Left forelimb (tissue), 1 donor: ENCODE results near the gene AHCYL2.
"Not testable (repeated sequence)": the region's sequence is repeated elsewhere in the genome, so short reads cannot be mapped to it uniquely, and the experiment has no call there.

ENCODE experiments used
- DNase-seq: peaks from one replicate; pipeline ENCODE4 v3.0.0-alpha.2; 2018; ENCODE audit warnings: low spot score

The AHCYL2 gene

DNA sequence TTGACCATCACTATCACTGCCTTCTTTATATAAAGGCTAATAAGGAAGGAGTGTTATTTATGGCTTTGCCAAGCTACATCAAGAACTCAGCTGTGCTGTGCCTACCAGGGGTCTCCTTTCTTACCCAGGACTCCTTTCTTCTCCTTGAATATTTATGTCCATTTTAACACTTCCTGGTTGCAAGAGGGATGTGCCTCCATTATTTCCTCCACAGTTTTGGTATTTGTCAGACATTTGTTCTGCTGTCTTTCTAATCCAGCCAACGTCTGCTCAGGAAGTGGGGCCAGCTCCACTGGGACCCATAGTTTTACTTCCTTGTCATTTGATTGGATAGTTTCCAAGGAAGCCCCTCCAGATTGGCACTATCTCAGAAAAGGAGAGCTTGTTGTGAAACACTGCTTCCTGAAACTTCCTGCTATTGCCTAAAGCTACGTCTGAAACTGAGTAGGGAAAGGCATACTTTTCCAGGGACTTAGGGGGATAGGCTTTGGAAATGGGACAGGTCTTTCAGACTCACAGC lies 202.8 kb downstream of the AHCYL2 start:
- DNase-seq = no peak

- DNase-seq = no peak
These were observed 207.2 kb downstream of the AHCYL2 start for GRCh38 chr7:129431911-129432643.

GRCh38 chr7:129433847-129434674 lies 209.2 kb downstream of the AHCYL2 start, which contains the start of gene STRIP2:
TSS of gene STRIP2 (plus strand) at chr7:129434432. CDS start at chr7:129434473, 41 bp downstream.
- DNase-seq = peak; percentile 94

DNA sequence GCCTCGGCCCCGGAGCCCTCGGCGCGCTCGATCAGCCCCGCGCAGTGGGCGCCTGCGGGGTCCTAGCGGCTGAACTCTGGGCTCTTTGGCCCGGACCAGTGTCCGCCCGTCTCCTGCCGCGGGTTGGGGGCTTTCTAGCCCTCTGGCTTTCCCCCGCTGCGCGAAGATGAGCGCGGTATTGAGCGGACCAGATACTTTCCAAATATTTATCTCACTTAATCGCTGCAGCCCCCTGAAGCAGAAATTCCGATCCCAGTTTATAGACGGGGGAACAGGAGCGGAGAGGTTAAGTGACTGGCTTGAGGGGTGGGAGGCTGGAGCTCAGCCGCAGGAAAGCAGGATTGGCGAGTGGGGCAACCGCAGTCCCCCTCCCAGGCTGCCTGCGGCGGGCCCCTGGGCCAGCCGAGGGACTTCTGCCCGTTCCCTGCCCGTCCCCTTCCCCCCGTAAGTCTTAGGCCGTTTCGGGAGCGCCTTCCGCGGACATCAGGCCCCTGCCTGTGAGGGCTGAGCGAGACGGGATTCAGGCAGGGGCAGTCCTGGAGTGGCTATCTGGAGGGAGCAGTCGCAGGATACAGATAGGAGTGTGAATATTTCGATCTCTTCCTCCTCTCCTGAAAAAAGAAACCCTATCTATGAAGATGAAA lies 210.0 kb downstream of the AHCYL2 start:
- no peak for DNase-seq

DNA sequence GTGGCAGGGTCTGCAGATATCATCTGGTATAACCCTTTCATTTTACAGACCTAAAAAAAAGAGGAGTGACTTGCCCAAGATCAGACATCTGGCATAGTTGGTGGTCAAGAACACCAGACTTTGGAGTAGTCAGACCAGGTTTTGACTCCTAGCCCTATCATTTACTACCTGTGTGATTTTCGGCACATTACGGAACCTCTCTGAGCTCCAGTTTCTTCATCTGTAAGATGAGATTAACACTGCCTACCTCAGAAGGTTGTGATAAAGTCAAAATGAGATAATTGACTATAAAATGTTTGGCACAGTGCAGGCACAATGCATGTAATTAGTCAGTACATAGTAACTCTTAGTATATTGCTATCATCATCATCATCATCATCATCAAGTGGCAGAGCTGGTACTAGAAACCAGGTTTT lies 210.6 kb downstream of the AHCYL2 start:
- no peak for DNase-seq

- DNase-seq = no peak
These were observed 211.6 kb downstream of the AHCYL2 start for GRCh38 chr7:129436335-129436923.

DNA sequence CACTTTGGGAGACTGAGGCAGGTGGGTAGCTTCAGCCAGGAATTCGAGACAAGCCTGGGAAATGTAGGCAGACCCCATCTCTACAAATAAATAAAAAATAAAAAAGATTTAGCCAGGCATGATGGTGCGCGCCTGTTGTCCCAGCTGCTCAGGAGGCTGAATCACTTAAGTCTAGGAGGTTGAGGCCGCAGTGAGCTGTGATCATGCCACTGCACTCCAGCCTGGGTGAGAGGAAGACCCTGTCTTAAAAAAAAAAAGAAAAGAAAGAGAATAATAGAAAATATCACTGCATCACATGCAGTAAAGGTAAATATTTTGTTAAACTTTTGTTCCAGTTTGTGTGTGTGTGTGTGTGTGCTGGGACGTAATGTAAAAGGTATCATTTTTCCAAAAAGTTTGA lies 212.4 kb downstream of the AHCYL2 start:
- DNase-seq = no peak

GRCh38 chr7:129438281-129438838 lies 213.5 kb downstream of the AHCYL2 start:
- no peak for DNase-seq

GRCh38 chr7:129438839-129439651 lies 214.2 kb downstream of the AHCYL2 start:
- no peak for DNase-seq

DNA sequence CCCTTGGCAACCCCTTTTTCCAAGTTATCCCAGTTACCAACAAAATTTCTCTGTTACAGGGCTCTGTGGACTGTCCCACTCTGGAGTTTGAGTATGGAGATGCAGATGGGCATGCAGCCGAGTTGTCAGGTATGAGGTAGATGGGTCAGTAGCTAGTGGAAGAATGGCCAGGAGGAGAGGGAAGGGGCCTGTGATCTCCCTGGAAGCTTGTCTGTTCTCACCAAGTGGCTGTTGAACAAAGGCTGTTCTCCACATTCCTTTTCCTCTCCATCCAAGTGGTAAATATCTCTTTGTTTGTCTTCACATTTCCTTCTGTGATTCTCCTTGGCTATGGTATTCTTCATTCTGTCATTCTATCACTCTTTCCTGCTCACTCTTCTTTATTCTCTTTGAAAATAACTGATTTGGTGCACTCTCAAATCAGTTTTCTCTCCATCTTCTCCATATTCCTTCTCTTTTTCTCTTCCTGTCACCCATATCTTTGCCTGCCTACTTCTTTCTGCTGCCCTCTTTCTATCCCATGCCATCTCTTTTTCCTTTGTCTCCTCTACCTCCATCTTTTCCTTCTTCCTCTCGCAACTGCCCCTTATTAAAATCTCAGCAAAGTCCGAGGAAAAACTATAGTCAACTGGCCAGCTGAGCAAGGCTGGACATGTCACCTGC lies 215.3 kb downstream of the AHCYL2 start:
- no peak for DNase-seq

GRCh38 chr7:129443612-129444011 lies 218.8 kb downstream of the AHCYL2 start:
- DNase-seq = no peak

GRCh38 chr7:129444776-129445175 lies 219.9 kb downstream of the AHCYL2 start:
- DNase-seq = not testable (repeated sequence)

- not testable (repeated sequence) for DNase-seq
These were observed 222.1 kb downstream of the AHCYL2 start for GRCh38 chr7:129446925-129447324.

- DNase-seq = not testable (repeated sequence)
These were observed 222.6 kb downstream of the AHCYL2 start for GRCh38 chr7:129447445-129447844.

DNA sequence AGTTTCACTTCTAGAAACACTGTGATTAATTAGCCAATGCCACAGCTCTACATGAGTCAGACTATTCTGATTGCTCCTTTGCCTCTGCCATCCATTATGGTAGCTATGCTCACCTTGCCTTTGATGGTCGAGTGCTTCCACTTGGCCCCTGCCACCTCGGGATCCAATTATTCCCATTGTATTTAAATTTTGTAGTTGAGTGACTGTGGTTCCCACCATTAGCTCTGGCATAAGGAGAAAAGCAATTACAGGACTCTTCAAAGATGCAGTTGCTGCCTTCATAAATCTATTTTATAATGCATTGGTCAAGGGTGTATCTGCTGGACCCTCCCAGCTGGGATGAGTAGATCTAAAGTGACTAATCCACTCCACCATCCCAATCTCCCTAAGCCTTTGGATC lies 223.8 kb downstream of the AHCYL2 start:
- not testable (repeated sequence) for DNase-seq

DNA sequence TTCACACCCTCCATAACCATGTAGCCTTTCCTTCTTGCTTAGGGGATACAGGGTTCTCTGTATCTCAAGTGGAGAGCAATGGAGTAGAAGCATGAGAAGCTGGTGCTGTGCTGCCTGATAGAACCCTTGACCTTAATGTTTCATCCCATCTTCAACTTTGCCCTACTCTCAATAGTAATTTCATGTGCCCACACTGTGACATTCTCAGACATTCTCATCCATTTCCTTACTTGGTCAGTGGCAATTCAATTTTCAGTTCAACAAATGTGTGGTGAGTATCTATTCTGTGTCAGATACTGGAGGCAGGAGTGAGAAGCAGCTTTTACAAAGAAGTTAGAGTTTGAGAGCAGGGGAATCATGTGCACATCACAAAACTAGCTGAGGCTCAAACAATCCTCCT lies 225.5 kb downstream of the AHCYL2 start:
- no peak for DNase-seq

DNA sequence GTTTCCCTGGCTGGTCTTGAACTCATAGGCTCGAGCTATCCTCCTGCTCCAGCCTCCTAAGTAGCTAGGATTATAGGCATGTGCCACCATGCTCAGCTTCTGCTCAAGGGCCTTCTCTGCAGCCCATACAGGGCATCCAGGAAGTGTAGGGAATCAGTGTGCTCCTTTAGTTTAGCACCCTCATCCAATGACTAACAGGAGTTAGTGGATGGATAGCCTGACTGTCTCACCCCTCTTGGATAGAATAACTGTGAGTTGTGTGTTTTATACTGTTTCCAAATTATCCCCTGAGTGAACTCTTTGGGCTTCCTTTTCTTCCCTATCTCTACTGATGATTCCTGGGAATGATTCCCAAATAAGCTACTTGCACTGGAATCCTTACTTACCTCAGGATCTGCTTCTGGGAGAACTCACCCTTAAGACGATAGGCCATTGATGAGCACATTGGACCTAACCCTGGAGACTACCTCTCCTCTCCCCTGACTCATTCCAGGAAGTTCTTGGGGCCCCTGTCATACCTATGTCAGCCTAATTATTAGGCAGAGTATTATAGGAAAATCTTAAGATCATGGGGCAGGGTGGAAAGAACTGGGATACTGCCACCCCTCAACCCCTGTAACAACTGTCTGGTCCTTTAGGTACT lies 227.9 kb downstream of the AHCYL2 start:
- no peak for DNase-seq

DNA sequence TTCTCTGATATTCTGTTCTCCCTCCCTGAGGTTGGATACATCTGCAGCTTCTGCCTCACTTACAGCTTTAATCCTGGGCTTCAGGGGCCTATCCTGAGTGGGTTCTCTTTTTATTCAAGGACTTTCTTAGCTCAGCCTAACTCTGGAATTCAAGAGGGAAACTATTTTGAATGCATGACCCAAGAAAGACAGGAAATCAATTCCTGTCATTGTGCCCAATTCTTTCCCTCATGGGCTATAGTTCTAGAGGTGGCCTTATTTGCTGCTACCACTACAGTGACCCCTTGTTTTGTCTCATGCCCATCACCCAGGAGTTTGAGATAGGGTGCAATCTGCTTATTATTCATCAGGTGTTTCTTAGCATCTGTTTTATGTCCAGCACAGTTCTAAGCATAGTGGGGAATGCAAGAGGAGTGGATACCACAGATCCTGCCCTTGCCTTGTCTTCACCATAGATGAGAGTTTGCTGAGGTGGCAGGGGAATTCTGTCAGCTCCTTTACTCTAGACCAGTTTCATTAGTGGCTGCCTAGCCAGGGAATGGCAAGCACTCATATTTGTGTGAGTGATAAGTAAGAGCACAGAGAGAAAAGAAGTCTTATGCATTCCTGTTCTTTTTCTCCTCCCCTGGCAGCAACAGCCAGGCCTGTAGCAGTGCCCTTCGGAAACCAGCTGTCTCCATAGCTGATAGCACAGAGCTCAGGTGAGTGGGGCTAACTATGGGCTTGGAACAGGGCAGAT lies 228.8 kb downstream of the AHCYL2 start:
- no peak for DNase-seq

GRCh38 chr7:129454249-129454551 lies 229.4 kb downstream of the AHCYL2 start:
- DNase-seq = no peak
